ENCODE measurements around the gene MICALL2.

GRCh38 chr7:1483079-1483478, 23.8 kb upstream of the MICALL2 start:
- TF ChIP-seq CTCF (IDR thresholded peaks at IDR 0.05) (no peak), EP300 (IDR thresholded peaks at IDR 0.05) (no peak), POLR2A (IDR thresholded peaks at IDR 0.05; ENCODE audit: low read depth) (no peak), POLR2AphosphoS5 (IDR thresholded peaks at IDR 0.05) (no peak)
